Neural progenitor cell (in vitro differentiated cells): ENCODE results near the gene LSM10. TPM values are rescaled to one million over a fixed set of nuclear protein-coding genes. Genes with fewer than 3 reads are reported as not detected.

Experiments
- DNase-seq: peaks from one replicate; pipeline ENCODE4 v3.0.0-alpha.2; 2016; ENCODE audit warnings: low spot score
- H2AFZ ChIP-seq: fragments of 200-600 bp; sonication (generic); replicated peaks from 2 replicates; pipeline ENCODE4 v1.6.1; 2016; ENCODE audit warnings: antibody characterized with exemption
- H3F3A ChIP-seq: fragments of 200-600 bp; sonication (generic); 2 replicates; pipeline ENCODE4 v1.6.1; 2016; ENCODE audit warnings: antibody characterized with exemption, low read depth
- H3K27ac ChIP-seq: fragments of 200-600 bp; sonication (generic); 2 replicates; pipeline ENCODE4 v1.5.1; 2016; ENCODE audit warnings: mild to moderate bottlenecking
- H3K27me3 ChIP-seq: fragments of 200-600 bp; sonication (generic); 2 replicates; pipeline ENCODE4 v1.6.1; 2016; ENCODE audit warnings: mild to moderate bottlenecking, moderate library complexity
- H3K36me3 ChIP-seq: fragments of 200-600 bp; sonication (generic); 2 replicates; pipeline ENCODE4 v1.5.1; 2016
- H3K4me1 ChIP-seq: fragments of 200-600 bp; sonication (generic); 2 replicates; pipeline ENCODE4 v1.6.1; 2016; ENCODE audit warnings: mixed run types
- H3K4me2 ChIP-seq: fragments of 200-600 bp; sonication (generic); 2 replicates; pipeline ENCODE4 v1.6.1; 2016
- H3K4me3 ChIP-seq: fragments of 200-600 bp; sonication (generic); 2 replicates; pipeline ENCODE4 v1.5.1; 2016
- H3K79me2 ChIP-seq: fragments of 200-600 bp; sonication (generic); 2 replicates; pipeline ENCODE4 v1.6.1; 2016; ENCODE audit warnings: low read depth
- H3K9ac ChIP-seq: fragments of 200-600 bp; sonication (generic); 2 replicates; pipeline ENCODE4 v1.6.1; 2016
- H3K9me3 ChIP-seq: fragments of 200-600 bp; sonication (generic); 2 replicates; pipeline ENCODE4 v1.5.1; 2016; ENCODE audit warnings: low read depth
- H4K20me1 ChIP-seq: fragments of 200-600 bp; sonication (generic); 2 replicates; pipeline ENCODE4 v1.6.1; 2016; ENCODE audit warnings: low read depth
- H3K27ac Mint-ChIP-seq: 3 replicates; pipeline ENCODE4 v1.8.0; 2021; ENCODE audit warnings: mixed read lengths
- H3K27me3 Mint-ChIP-seq: 2 replicates; pipeline ENCODE4 v1.8.0; 2022; ENCODE audit warnings: low read depth, mild to moderate bottlenecking, inconsistent platforms, moderate library complexity, mixed read lengths; ENCODE audit not compliant: insufficient read depth
- H3K36me3 Mint-ChIP-seq: 3 replicates; pipeline ENCODE4 v1.8.0; 2021; ENCODE audit warnings: mixed read lengths
- H3K4me1 Mint-ChIP-seq: 3 replicates; pipeline ENCODE4 v1.8.0; 2021; ENCODE audit warnings: mixed read lengths
- H3K4me3 Mint-ChIP-seq: 3 replicates; pipeline ENCODE4 v1.8.0; 2021; ENCODE audit warnings: mild to moderate bottlenecking, moderate library complexity, mixed read lengths
- H3K9me3 Mint-ChIP-seq: 3 replicates; pipeline ENCODE4 v1.8.0; 2020; ENCODE audit warnings: mixed read lengths
- CTCF ChIP-seq: fragments of 200-600 bp; sonication (generic); IDR thresholded peaks from 2 replicates; pipeline ENCODE4 v1.5.1; 2017; ENCODE audit warnings: antibody characterized with exemption, mild to moderate bottlenecking
- EZH2 ChIP-seq: fragments of 200-600 bp; sonication (generic); IDR thresholded peaks from 2 replicates; pipeline ENCODE4 v1.6.1; 2017; ENCODE audit warnings: antibody characterized with exemption, mild to moderate bottlenecking, moderate library complexity
- EZH2phosphoT487 ChIP-seq: fragments of 200-600 bp; sonication (generic); IDR thresholded peaks from 2 replicates; pipeline ENCODE4 v1.6.1; 2017; ENCODE audit warnings: antibody characterized with exemption
- total RNA-seq: library from RNA; depleted of rRNA; stranded (reverse); fragments of >200 nt; gene quantifications from 2 replicates; pipeline ENCODE4 v1.2.3, GENCODE V29; 2015; ENCODE audit warnings: low replicate concordance

Gene LSM10
- total RNA-seq, 1 donor from 2014 or later: 8.6 TPM

- no peak for DNase-seq
- H3K4me1 Mint-ChIP-seq: peaks cover 16% of the 10 kb centered on the region
- H3K79me2 ChIP-seq: no peaks in the 10 kb centered on the region
- H3F3A ChIP-seq: peaks cover 15% of the 10 kb centered on the region
- H3K4me1 ChIP-seq: peaks cover 8% of the 10 kb centered on the region
- no peaks in the 10 kb centered on the region for H3K9me3 ChIP-seq
- no peak overlapping the region for H3K9ac ChIP-seq
- H4K20me1 ChIP-seq: no peaks in the 10 kb centered on the region
- no peak overlapping the region for H2AFZ ChIP-seq
- H3K4me2 ChIP-seq: no peak overlapping the region
- H3K27ac Mint-ChIP-seq: no peak overlapping the region
- H3K27me3 ChIP-seq: no peaks in the 10 kb centered on the region
- H3K36me3 Mint-ChIP-seq: peaks cover 9% of the 10 kb centered on the region
- no peak overlapping the region for H3K4me3 ChIP-seq
- H3K27ac ChIP-seq: no peak overlapping the region
- H3K27me3 Mint-ChIP-seq: no peaks in the 10 kb centered on the region
- no peaks in the 10 kb centered on the region for H3K36me3 ChIP-seq
- no peak for TF ChIP-seq EZH2phosphoT487
- no peak for TF ChIP-seq EZH2
- TF ChIP-seq CTCF: no peak
- no peak overlapping the region for H3K4me3 Mint-ChIP-seq
- H3K9me3 Mint-ChIP-seq: no peaks in the 10 kb centered on the region
Observed at GRCh38 chr1:36440044-36440443, 42.3 kb upstream of the LSM10 start.

- Histone ChIP-seq H3K4me1 (no peaks in the 10 kb centered on the region), H3K9me3 (no peaks in the 10 kb centered on the region), H3K36me3 (no peaks in the 10 kb centered on the region), H3K4me3 (no peak overlapping the region), H3K27ac (no peak overlapping the region), H2AFZ (no peak overlapping the region), H3K9ac (no peak overlapping the region), H4K20me1 (no peaks in the 10 kb centered on the region), H3K79me2 (no peaks in the 10 kb centered on the region), H3F3A (peaks cover 6% of the 10 kb centered on the region), H3K27me3 (no peaks in the 10 kb centered on the region), H3K4me2 (no peak overlapping the region)
- no peaks in the 10 kb centered on the region for H3K9me3 Mint-ChIP-seq
- no peak for DNase-seq
- no peak overlapping the region for H3K4me3 Mint-ChIP-seq
- H3K27ac Mint-ChIP-seq: no peak overlapping the region
- peaks cover 11% of the 10 kb centered on the region for H3K4me1 Mint-ChIP-seq
- TF ChIP-seq EZH2 (no peak), CTCF (no peak), EZH2phosphoT487 (no peak)
- H3K36me3 Mint-ChIP-seq: peaks cover 9% of the 10 kb centered on the region
- no peaks in the 10 kb centered on the region for H3K27me3 Mint-ChIP-seq
Observed at GRCh38 chr1:36438715-36439114, 41.0 kb upstream of the LSM10 start.

- Histone ChIP-seq H3K27me3 (no peaks in the 10 kb centered on the region), H4K20me1 (no peaks in the 10 kb centered on the region), H3K9ac (no peak overlapping the region), H3K4me3 (no peak overlapping the region), H3K4me1 (no peaks in the 10 kb centered on the region), H3K79me2 (no peaks in the 10 kb centered on the region), H3F3A (peaks cover 5% of the 10 kb centered on the region), H3K9me3 (no peaks in the 10 kb centered on the region), H3K27ac (no peak overlapping the region), H3K4me2 (no peak overlapping the region), H2AFZ (no peak overlapping the region), H3K36me3 (no peaks in the 10 kb centered on the region)
- no peak for DNase-seq
- H3K36me3 Mint-ChIP-seq: peaks cover 12% of the 10 kb centered on the region
- H3K4me3 Mint-ChIP-seq: no peak overlapping the region
- no peak for TF ChIP-seq EZH2
- no peak for TF ChIP-seq CTCF
- no peak for TF ChIP-seq EZH2phosphoT487
- no peaks in the 10 kb centered on the region for H3K27me3 Mint-ChIP-seq
- no peaks in the 10 kb centered on the region for H3K9me3 Mint-ChIP-seq
- no peak overlapping the region for H3K27ac Mint-ChIP-seq
- peaks cover 11% of the 10 kb centered on the region for H3K4me1 Mint-ChIP-seq
Observed at GRCh38 chr1:36436821-36437220, 39.1 kb upstream of the LSM10 start.
